Stimulated activated CD4-positive, alpha-beta T cell treated with anti-CD3 and anti-CD28 coated beads, Interleukin-1b, Interleukin-23, amount 100 ng/mL, for 48 hours (primary cell): Measurements from ENCODE around the gene ZNF497.
A peak's percentile ranks its signal among the peaks of the same experiment; 100 is the strongest.

ENCODE experiments used
- DNase-seq: peaks from one replicate; pipeline ENCODE4 v3.0.0-alpha.2; 2020

The ZNF497 gene

GRCh38 chr19:58305932-58306323, 56.6 kb downstream of the ZNF497 start:
- no peak for DNase-seq

- DNase-seq = peak; percentile 96
Observed at GRCh38 chr19:58305065-58305931, 57.3 kb downstream of the ZNF497 start, which contains the start of gene ERVK3-1. Gene ERVK3-1 (plus strand): TSS chr19:58305377. CDS start chr19:58312169, 6,792 bp downstream.

- no peak for DNase-seq
Observed at GRCh38 chr19:58304748-58305064, 57.8 kb downstream of the ZNF497 start.
